GM12878 (cell line): ENCODE results near the gene GPC6. TPM values are rescaled to one million over a fixed set of nuclear protein-coding genes. Genes with fewer than 3 reads are reported as not detected.

ENCODE experiments used
- ATAC-seq: fragments of 200-7000 bp; cut with Tn5 transposase; 3 replicates; pipeline ENCODE4 v1.9.1; 2020; ENCODE audit warnings: mild to moderate bottlenecking, moderate library complexity
- BruUV-seq: library from RNA; stranded (reverse); fragments of 400-500 nt; replicated peaks from 2 replicates; lab custom pipeline; 2021; lab: Mats Ljungman, UMichigan
- CTCF ChIA-PET: fragments of 300-600 bp; sonication (Branson Sonifier 250); formaldehyde crosslinking; extraction: SDS; loops from one replicate; lab custom pipeline; 2021; ENCODE audit warnings: inconsistent platforms; lab: Yijun Ruan, JAX
- POLR2A ChIA-PET: fragments of 350-600 bp; formaldehyde crosslinking; extraction: SDS; loops from one replicate; lab custom pipeline; 2021; ENCODE audit warnings: inconsistent platforms; lab: Charles Lee
- RAD21 ChIA-PET: fragments of 300-600 bp; sonication (Branson Sonifier 250); formaldehyde crosslinking; loops from one replicate; lab custom pipeline; 2023; ENCODE audit warnings: antibody characterized with exemption; ENCODE audit not compliant: unreplicated experiment; lab: Charles Lee
- SMC1A ChIA-PET: fragments of 300-600 bp; sonication (Branson Sonifier 250); formaldehyde crosslinking; loops from one replicate; lab custom pipeline; 2023; ENCODE audit not compliant: unreplicated experiment, uncharacterized antibody; lab: Charles Lee
- DNase-seq: peaks from one replicate; pipeline ENCODE4 v3.0.0-alpha.2; 2011; ENCODE audit warnings: low read depth, low spot score
- FAIRE-seq: peaks from 3 replicates; lab custom pipeline; 2011; peaks lifted over from hg19 to GRCh38; lab: Jason Lieb, UNC
- H2AFZ ChIP-seq: 2 replicates; pipeline ENCODE4 v1.6.0; 2011; ENCODE audit warnings: low read depth, low read length, control low read depth; ENCODE audit not compliant: control insufficient read depth
- H3K27ac ChIP-seq: 2 replicates; pipeline ENCODE4 v1.5.1; 2011; ENCODE audit warnings: control low read depth; ENCODE audit not compliant: control insufficient read depth, insufficient read depth
- H3K27me3 ChIP-seq, 2 experiments: replicated peaks in 1 of 2; 2 replicates each; pipeline versions ENCODE4 v1.6.0 to v1.6.1; 2011; ENCODE audit warnings: low read length in 1 of 2; ENCODE audit not compliant: control insufficient read depth in 2 of 2, insufficient read depth in 2 of 2
- H3K36me3 ChIP-seq, 2 experiments: 2 replicates each; pipeline ENCODE4 v1.5.1; 2011; ENCODE audit warnings: low read length in 1 of 2; ENCODE audit not compliant: control insufficient read depth in 2 of 2, insufficient read depth in 2 of 2
- H3K4me1 ChIP-seq: 2 replicates; pipeline ENCODE4 v1.6.1; 2011; ENCODE audit warnings: mild to moderate bottlenecking, low read length, moderate library complexity, mixed read lengths; ENCODE audit not compliant: control insufficient read depth, insufficient read depth
- H3K4me2 ChIP-seq: 2 replicates; pipeline ENCODE4 v1.6.0; 2011; ENCODE audit warnings: control low read depth; ENCODE audit not compliant: control insufficient read depth, insufficient read depth
- H3K4me3 ChIP-seq: fragments of 200-600 bp; sonication (generic); 2 replicates; pipeline ENCODE4 v1.5.1; 2016
- H3K79me2 ChIP-seq: 2 replicates; pipeline ENCODE4 v1.6.0; 2011; ENCODE audit warnings: low read length; ENCODE audit not compliant: control insufficient read depth, insufficient read depth
- H3K9ac ChIP-seq: 2 replicates; pipeline ENCODE4 v1.8.0; 2011; ENCODE audit warnings: low read length, control low read depth, mixed read lengths; ENCODE audit not compliant: control insufficient read depth, insufficient read depth
- H3K9me3 ChIP-seq: replicated peaks from 3 replicates; pipeline ENCODE4 v1.5.1; 2011; ENCODE audit warnings: mild to moderate bottlenecking, low read length; ENCODE audit not compliant: control insufficient read depth, insufficient read depth
- H4K20me1 ChIP-seq: 2 replicates; pipeline ENCODE4 v1.6.0; 2011; ENCODE audit not compliant: control insufficient read depth, insufficient read depth
- BACH1 ChIP-seq: fragments of 450-650 bp; IDR thresholded peaks from 2 replicates; pipeline ENCODE4 v1.6.1; 2017; ENCODE audit warnings: mild to moderate bottlenecking, borderline replicate concordance
- ETV6 ChIP-seq, 2 experiments: fragments of 450-650 bp in 1 of 2; IDR thresholded peaks in 1 of 2; conservative IDR thresholded peaks in 1 of 2; 2 replicates each; pipeline ENCODE4 v1.6.1; 2014; ENCODE audit warnings: antibody characterized with exemption in 1 of 2, borderline replicate concordance in 1 of 2, low read depth in 1 of 2, mild to moderate bottlenecking in 1 of 2, moderate library complexity in 1 of 2
- FOXM1 ChIP-seq: IDR thresholded peaks from 2 replicates; pipeline ENCODE4 v1.6.1; 2012; ENCODE audit warnings: low read depth, mild to moderate bottlenecking, inconsistent platforms, low read length, moderate library complexity
- MYB ChIP-seq: fragments of 150-350 bp; IDR thresholded peaks from 2 replicates; pipeline ENCODE4 v1.6.1; 2014; ENCODE audit warnings: mild to moderate bottlenecking, low read depth, low read length, borderline replicate concordance
- NRF1 ChIP-seq: conservative IDR thresholded peaks from 2 replicates; pipeline ENCODE4 v1.6.1; 2011; ENCODE audit warnings: mild to moderate bottlenecking, low read depth, low read length, improper control_type of control experiment
- ZNF622 ChIP-seq: fragments of 450-650 bp; IDR thresholded peaks from 2 replicates; pipeline ENCODE4 v1.6.1; 2017; ENCODE audit warnings: mild to moderate bottlenecking, inconsistent platforms
- WGBS: methylation state at CpG from one replicate; pipeline ENCODE4 v1.1.6; 2016; ENCODE audit warnings: low lambda C conversion rate; ENCODE audit not compliant: insufficient replicate concordance, insufficient coverage; ENCODE audit errors: missing lambda C conversion rate; 5-methylcytosine and 5-hydroxymethylcytosine counted together
- in situ Hi-C: fragments of 300-500 bp; cut with MboI; formaldehyde crosslinking; loops from 9 replicates; pipeline ENCODE4 v1.14.3; 2018; ENCODE audit warnings: mixed read lengths
- intact Hi-C: fragments of 100-400 bp; cut with micrococcal nuclease; formaldehyde crosslinking; loops from one replicate; pipeline ENCODE4 v1.14.2; 2022; ENCODE audit not compliant: unreplicated experiment
- polyA plus RNA-seq, 11 experiments: library from polyadenylated mRNA; depleted of rRNA in 4 of 11; unstranded in 6 of 11; stranded (reverse) in 5 of 11; fragments of >200 nt; fragmentation: Nextera tagmentation in 4 of 11; fragmentation: Illumina TruSeq in 1 of 11; extraction: Ambion mirVana in 4 of 11; extraction: Trizol in 1 of 11; gene quantifications; 1 replicate in 1 of 11; 2 replicates in 10 of 11; pipeline versions ENCODE4 v1.2.1 to v1.2.3, GENCODE V29; 2011 to 2016; ENCODE audit warnings: inconsistent platforms in 2 of 11, missing spikeins in 2 of 11, low read depth in 1 of 11
- total RNA-seq, 4 experiments: library from RNA; depleted of rRNA in 3 of 4; stranded (reverse); fragments of >200 nt in 3 of 4; fragmentation: Illumina TruSeq in 1 of 4; extraction: Trizol in 1 of 4; gene quantifications; 2 replicates each; pipeline versions ENCODE4 v1.2.1 to v1.2.3, GENCODE V29; 2013 to 2021
- TF ChIP-seq, protein P1 (sequence below): fragments of 450-650 bp; formaldehyde crosslinking; IDR thresholded peaks from 2 replicates; pipeline ENCODE4 v1.4.0; 2022; ENCODE audit warnings: mild to moderate bottlenecking, moderate library complexity

The GPC6 gene
- total and polyA plus RNA-seq, 10 of the 15 experiments (the other 5 are each of a cell fraction or from before 2014, with no cell fraction given) = 0.03 to 0.04 (median 0.03) TPM; not detected in 7

DNA sequence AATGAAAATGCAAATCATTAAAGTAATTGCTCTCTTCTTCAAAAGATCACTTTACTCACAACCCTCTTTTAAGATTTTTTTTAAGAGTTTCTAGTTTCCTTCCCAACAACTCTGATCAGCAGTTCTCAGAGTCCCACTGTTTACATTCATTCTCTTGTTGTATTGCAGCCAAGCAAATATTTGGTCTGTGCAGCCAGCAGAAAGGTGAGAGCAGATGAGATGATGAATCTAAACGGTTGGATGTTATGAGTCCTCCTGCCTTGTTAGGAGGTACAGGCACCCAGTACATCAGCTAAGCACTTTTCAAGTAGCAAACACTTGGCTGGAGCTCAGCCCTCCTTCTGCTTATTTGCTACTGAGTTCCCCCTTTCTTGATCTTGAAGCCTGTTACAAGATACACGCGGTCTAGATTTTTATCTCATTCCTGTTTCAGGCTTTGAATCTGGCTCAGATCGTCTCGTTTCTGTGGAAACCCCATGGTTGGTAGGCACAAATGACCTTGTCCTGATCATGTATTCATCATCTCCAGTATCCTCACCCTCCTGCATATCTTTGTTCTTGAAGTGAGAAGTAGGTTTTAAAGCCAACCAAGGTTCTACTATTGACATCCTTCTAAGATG is 952.1 kb downstream of the GPC6 start:
- ChIA-PET RAD21 (no interaction called here), CTCF (no interaction called here), POLR2A (no interaction called here), SMC1A (no interaction called here)
- Histone ChIP-seq H3K4me2 (no peak overlapping the region), H3K9ac (no peak overlapping the region), H3K27me3 (no peaks in the 10 kb centered on the region), H3K9me3 (no peaks in the 10 kb centered on the region), H3K79me2 (no peaks in the 10 kb centered on the region), H3K36me3 (no peaks in the 10 kb centered on the region), H2AFZ (no peak overlapping the region), H4K20me1 (no peaks in the 10 kb centered on the region), H3K27ac (no peak overlapping the region), H3K4me1 (no peaks in the 10 kb centered on the region), H3K4me3 (no peak overlapping the region)
- in situ Hi-C loops = no loop called here
- TF ChIP-seq ETV6 (conservative IDR thresholded peaks at IDR 0.05 in 1 of 2, IDR thresholded peaks at IDR 0.05 in 1 of 2; ENCODE audit: borderline replicate concordance in 1 of 2, low read depth in 1 of 2) (no peak), FOXM1 (no peak), NRF1 (no peak), ZNF622 (no peak), BACH1 (no peak), MYB (no peak)
- TF ChIP-seq, protein P1, sequence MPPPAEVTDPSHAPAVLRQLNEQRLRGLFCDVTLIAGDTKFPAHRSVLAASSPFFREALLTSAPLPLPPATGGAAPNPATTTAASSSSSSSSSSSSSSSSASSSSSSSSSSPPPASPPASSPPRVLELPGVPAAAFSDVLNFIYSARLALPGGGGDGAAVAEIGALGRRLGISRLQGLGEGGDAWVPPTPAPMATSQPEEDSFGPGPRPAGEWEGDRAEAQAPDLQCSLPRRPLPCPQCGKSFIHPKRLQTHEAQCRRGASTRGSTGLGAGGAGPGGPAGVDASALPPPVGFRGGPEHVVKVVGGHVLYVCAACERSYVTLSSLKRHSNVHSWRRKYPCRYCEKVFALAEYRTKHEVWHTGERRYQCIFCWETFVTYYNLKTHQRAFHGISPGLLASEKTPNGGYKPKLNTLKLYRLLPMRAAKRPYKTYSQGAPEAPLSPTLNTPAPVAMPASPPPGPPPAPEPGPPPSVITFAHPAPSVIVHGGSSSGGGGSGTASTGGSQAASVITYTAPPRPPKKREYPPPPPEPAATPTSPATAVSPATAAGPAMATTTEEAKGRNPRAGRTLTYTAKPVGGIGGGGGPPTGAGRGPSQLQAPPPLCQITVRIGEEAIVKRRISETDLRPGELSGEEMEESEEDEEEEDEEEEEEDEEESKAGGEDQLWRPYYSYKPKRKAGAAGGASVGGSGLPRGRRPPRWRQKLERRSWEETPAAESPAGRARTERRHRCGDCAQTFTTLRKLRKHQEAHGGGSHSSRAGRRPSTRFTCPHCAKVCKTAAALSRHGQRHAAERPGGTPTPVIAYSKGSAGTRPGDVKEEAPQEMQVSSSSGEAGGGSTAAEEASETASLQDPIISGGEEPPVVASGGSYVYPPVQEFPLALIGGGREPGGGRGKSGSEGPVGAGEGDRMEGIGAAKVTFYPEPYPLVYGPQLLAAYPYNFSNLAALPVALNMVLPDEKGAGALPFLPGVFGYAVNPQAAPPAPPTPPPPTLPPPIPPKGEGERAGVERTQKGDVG = no peak
- BruUV-seq = no TSS peak
- ATAC-seq (no peak), DNase-seq (no peak), FAIRE-seq (no peak)
- intact Hi-C loops = no loop called here
- 39% methylated on average over 5 of the region's 5 CpGs for WGBS
